DMS 273 (cell line): ENCODE results near the gene PLCB3.
"Not testable (repeated sequence)": the region's sequence is repeated elsewhere in the genome, so short reads cannot be mapped to it uniquely, and the experiment has no call there.

Experiments used
- DNase-seq: peaks from one replicate; lab custom pipeline; 2025; ENCODE audit not compliant: unreplicated experiment; lab: John Stamatoyannopoulos, UW

PLCB3 gene

DNA sequence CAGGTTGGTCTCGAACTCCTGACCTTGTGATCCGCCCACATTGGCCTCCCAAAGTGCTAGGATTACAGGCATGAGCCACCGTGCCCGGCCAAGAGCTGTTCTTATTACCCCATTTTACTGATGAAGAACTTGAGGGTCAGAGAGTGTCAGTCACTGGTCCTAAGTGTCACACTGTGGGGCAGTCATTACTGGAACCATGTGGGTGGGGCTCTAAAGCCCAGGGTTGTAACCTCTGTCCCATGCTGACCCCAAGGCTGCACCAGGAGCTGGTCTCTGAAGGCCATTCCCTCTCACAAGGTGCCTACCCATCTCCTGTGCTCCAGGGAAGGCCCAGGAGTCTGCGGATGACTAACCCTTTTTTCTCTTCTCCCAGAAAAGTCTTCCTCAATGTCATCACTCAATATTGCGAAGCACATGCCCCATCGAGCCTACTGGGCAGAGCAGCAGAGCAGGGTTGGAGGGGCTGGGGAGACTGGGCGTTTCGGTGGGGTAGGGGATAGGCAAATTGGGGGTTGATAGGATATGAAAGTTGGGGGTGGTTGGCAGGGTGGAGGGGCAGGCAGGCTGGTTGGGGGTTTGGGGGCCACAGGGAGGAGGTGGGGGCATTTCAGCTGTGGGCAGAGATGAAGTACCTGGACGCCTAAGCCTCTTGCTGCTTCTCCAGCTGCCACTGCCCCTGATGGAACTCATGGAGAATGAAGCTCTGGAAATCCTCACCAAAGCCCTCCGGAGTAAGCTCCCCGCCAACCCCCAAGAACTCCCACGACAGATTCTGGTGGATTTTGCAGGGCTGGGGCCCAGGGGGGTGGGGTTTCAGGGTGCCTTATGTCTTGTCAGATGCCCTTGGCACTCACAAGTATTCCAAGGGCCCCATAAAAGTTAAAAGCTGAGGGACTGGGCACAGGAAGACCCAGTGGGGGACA lies 52.0 kb downstream of the PLCB3 start:
- no peak for DNase-seq

- DNase-seq, result no peak
Measured at GRCh38 chr11:64304032-64304315, 52.6 kb downstream of the PLCB3 start.

DNA sequence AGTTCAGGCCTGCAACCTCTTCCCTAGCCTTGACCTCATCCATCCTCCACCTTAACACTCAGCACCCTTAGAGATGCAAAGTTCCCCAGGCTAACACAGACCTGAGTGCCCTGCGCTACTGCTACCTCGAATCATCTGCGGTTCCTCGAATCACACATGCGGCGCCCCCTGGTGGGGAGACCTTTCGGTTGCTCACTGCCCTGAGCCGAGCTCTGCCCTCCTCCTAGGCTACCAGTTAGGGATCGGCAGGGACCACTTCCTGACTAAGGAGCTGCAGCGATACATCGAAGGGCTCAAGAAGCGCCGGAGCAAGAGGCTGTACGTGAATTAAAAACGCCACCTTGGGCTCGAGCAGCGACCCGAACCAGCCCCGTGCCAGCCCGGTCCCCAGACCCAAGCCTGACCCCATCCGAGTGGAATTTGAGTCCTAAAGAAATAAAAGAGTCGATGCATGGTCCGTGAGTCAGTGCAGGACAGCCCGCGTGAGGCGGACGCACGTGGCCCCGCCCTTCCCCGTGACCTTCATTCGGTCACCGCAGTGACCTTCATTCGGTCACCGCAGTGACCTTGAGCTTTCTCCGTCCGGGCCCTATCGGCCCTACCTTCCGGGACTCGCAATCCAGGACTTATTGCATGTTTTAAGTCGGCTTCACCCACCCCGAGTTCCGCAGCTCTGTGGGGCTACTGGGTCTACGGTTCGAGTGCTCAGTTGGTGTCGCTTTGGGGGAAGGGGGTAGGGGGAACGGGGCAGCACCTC lies 53.2 kb downstream of the PLCB3 start:
- peak; percentile 94 for DNase-seq

GRCh38 chr11:64305075-64305690 lies 53.9 kb downstream of the PLCB3 start, which contains the start of gene ESRRA:
TSS of gene ESRRA (plus strand) at chr11:64305524. CDS start at chr11:64307180, 1,656 bp downstream.
- DNase-seq, result peak; percentile 100

DNA sequence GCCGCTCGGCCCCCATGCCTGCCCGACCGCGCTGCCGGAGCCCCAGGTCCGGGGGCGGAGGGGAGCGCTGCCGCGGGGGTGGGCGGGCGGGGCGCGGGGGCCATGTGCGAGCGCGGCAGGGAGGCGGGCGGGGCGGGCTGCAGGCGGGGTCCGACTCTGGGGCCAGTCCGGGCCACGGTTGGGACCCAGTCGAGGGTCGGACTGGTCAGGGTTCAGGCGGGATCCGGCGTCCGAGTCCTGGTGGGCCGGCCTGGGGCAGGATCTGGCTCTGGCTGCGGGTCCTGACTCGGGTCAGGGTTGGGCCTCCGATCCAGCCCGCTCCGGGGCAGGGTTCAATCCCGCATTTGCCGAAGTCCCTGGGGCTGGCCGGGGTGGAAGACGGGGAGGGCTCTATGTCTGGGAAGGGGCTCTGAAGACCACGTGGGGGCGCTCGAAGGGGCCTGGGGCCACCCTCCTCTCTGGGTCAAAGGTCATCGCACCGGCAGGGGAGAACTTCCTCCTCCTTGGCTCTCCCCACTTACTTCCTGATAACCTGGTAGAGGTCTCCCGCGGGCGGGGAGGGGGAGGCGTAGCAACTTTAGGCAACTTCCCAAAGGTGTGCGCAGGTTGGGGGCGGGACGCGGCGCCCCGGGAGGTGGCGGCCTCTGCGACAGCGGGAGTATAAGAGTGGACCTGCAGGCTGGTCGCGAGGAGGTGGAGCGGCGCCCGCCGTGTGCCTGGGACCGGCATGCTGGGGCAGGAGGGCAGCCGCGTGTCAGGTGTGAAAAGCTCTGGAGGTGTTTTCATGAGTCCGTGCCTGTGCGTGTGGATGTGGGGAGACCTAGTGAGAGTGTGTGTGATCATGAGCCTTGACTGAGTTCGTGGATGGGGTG lies 54.6 kb downstream of the PLCB3 start:
- DNase-seq, result peak; percentile 64

DNA sequence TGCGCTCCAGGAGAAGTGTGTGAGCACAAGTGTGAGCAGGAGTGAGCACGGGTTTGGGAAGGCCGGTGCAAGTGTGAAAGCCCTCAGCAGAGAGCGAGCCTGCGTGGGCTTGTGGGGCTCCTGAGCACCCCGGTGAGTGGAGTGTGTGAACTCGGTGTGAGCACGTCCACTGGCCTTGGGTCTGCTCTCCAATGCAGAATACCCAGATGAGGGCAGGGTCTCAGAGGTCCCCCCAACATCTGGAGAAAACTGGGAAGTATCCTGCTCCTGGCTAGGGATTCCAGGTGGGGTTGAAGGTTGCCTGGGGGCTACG lies 55.2 kb downstream of the PLCB3 start:
- DNase-seq, result no peak

- peak; percentile 31 for DNase-seq
Measured at GRCh38 chr11:64306876-64307622, 55.7 kb downstream of the PLCB3 start.

GRCh38 chr11:64307795-64308194 lies 56.5 kb downstream of the PLCB3 start:
- not testable (repeated sequence) for DNase-seq

DNA sequence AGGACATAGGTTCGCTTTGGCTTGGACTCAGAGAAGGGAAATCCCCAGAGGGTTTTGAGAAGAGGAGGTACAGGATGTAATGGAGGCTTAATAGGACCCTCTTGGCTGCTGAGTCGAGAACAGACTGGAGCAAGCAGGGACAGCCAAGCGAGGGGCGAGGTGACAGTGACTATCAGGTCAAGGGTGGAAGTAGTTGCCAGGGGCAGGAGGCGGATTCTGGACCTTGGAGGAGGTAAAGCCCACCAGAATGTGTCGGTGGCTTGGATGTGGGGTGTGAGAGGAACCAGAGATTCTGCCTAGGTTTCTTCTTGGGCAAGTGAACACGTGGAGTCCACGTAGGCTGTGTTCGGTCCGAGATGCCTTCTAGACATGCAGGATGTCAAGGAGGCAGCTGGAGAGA lies 61.6 kb downstream of the PLCB3 start:
- no peak for DNase-seq

DNA sequence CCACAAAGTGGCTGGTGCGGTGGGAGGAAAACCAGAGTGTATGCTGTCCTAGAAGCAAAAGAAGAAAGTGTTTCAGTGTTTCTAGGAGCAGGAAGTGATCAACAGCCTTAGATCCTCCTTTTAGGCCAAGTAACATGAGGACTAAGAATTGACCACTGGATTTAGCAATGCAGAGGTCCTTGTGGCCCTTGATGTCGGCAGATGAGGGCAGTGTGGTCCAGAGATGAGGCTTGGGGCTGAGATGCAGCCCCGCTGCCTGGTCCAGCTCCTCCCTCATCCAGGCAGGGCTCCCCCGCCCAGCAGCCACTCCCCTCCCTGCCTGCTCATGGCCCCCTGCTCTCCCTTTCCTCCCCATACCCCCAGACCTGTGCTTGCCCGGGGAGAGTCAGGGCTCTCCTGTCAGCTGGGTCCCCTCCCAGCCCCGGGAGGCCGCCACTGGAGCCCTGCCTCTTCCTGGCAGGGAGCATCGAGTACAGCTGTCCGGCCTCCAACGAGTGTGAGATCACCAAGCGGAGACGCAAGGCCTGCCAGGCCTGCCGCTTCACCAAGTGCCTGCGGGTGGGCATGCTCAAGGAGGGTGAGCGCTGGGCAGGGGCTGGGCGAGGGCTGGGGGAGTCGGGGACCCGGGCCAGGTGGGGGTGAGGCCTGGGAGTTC lies 62.3 kb downstream of the PLCB3 start:
- DNase-seq, result no peak

DNA sequence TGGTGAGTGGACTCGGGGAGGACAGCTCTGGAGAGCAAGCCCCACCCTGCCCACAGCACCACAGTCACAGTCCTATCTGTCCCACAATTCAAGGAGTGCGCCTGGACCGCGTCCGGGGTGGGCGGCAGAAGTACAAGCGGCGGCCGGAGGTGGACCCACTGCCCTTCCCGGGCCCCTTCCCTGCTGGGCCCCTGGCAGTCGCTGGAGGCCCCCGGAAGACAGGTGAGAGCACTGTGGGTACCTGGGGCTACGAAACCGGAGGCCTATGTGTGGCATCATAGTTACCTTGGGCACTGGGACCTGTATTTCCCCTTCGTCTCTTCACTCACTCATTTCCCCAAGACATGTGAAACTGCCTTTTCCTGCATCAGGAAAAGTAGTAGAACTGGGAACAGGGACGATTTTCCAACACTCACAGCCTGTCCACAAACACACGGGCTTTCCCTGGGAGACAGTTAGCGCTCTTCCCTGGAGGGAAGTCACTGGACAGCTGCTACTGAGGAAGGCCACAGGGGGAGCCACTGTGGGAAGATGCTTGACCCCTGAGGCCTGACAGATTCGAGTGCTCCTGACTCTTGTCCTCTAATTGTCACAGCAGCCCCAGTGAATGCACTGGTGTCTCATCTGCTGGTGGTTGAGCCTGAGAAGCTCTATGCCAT lies 62.9 kb downstream of the PLCB3 start:
- no peak for DNase-seq

DNA sequence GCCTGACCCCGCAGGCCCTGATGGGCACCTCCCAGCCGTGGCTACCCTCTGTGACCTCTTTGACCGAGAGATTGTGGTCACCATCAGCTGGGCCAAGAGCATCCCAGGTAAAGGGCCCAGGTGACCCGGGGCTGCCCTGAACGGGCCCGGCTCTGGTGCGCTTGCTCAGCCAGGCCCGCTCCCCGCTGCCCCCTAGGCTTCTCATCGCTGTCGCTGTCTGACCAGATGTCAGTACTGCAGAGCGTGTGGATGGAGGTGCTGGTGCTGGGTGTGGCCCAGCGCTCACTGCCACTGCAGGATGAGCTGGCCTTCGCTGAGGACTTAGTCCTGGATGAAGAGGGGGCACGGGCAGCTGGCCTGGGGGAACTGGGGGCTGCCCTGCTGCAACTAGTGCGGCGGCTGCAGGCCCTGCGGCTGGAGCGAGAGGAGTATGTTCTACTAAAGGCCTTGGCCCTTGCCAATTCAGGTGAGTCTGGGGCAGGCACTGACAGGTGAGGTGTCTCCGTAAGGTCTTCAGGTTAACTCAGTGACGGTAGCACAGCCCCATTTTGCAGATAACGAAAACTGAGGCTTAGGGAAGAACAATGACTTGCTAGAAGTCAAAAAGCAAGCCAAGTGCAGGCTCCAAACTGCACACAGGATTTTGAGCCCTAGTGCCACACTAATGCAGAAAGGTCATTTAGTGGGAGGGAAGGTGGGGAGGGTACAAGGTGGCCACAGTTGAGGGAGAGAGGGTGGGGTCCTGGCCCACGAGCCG lies 63.7 kb downstream of the PLCB3 start:
- DNase-seq, result no peak

- DNase-seq, result not testable (repeated sequence)
Measured at GRCh38 chr11:64315667-64316526, 64.6 kb downstream of the PLCB3 start.

GRCh38 chr11:64316672-64317324 lies 65.5 kb downstream of the PLCB3 start:
- peak; percentile 75 for DNase-seq

GRCh38 chr11:64317325-64317960 lies 66.1 kb downstream of the PLCB3 start, which contains the start of gene TRMT112:
TSS of gene TRMT112 (minus strand) at chr11:64317559. CDS start at chr11:64317526, 33 bp downstream.
- DNase-seq, result peak; percentile 95

GRCh38 chr11:64317961-64318765 lies 66.8 kb downstream of the PLCB3 start, which contains the start of gene PRDX5:
TSS of gene PRDX5 (plus strand) at chr11:64318121. CDS start at chr11:64318216, 95 bp downstream.
- peak; percentile 94 for DNase-seq
